GM12875 (cell line): Measurements from ENCODE around the gene MTERF1.
"Not testable (repeated sequence)": the region's sequence is repeated elsewhere in the genome, so short reads cannot be mapped to it uniquely, and the experiment has no call there.

Experiments
- H3K4me3 ChIP-seq: one replicate; pipeline ENCODE4 v1.5.1; 2011; ENCODE audit warnings: low read depth, low read length, control low read depth
- TF ChIP-seq, protein P1 (sequence below): IDR thresholded peaks from 2 replicates; pipeline ENCODE4 v1.5.1; 2011; ENCODE audit warnings: low read depth, mild to moderate bottlenecking, control low read depth, inconsistent platforms, low read length, moderate library complexity, borderline replicate concordance; ENCODE audit not compliant: insufficient read depth

The MTERF1 gene

DNA sequence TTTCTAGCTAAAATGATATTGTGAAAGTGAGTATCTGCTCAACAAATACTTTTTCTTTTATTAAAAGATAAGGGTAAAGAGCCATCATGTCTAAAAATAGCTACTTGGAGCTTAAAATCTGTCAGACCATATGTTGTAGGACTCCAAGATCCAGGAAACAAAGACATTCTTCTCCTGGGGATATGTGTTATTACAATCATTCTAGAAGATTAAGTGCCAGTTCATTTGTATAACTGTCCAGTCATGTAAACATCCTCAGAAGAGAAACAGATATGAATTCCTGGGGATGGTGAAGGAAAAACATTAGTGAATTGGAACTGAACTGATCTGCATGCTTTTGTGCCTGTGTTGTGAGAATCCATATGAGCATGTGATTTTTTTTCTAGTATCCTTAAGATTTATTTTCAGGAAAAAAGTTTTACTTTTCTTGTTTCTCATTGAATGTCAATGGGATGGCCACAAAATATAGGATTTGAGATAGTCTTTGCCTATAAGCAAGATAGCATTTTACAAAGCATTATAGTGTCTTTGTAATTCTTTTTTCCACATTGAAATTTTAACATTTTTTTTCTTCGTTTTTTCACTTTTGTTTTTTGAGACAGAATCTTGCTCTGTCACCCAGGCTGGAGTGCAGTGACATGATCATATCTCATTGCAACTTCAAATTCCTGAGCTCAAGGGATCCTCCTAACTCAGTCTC lies 14.4 kb upstream of the MTERF1 start:
- TF ChIP-seq, protein P1, sequence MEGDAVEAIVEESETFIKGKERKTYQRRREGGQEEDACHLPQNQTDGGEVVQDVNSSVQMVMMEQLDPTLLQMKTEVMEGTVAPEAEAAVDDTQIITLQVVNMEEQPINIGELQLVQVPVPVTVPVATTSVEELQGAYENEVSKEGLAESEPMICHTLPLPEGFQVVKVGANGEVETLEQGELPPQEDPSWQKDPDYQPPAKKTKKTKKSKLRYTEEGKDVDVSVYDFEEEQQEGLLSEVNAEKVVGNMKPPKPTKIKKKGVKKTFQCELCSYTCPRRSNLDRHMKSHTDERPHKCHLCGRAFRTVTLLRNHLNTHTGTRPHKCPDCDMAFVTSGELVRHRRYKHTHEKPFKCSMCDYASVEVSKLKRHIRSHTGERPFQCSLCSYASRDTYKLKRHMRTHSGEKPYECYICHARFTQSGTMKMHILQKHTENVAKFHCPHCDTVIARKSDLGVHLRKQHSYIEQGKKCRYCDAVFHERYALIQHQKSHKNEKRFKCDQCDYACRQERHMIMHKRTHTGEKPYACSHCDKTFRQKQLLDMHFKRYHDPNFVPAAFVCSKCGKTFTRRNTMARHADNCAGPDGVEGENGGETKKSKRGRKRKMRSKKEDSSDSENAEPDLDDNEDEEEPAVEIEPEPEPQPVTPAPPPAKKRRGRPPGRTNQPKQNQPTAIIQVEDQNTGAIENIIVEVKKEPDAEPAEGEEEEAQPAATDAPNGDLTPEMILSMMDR = no peak
- H3K4me3 ChIP-seq = no peak overlapping the region

DNA sequence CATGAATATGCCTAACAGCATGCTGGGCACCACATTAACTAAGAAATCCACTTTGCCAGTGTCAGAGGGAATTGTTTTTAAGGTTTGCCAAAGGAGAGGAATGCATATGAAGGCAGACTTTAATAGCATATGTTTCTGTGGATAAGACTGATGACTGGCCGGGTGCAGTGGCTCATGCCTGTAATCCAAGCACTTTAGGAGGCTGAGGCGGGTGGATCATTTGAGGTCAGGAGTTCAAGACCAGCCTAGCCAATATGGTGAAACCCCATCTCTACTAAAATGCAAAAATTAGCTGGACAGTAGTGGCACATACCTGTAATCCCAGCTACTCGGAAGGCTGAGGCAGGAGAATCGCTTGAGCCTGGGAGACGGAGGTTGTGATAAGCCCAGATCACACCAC lies 13.2 kb upstream of the MTERF1 start:
- H3K4me3 ChIP-seq = not testable (repeated sequence)

GRCh38 chr7:91892821-91893340 lies 12.4 kb upstream of the MTERF1 start:
- TF ChIP-seq, protein P1 = no peak
- no peak overlapping the region for H3K4me3 ChIP-seq

DNA sequence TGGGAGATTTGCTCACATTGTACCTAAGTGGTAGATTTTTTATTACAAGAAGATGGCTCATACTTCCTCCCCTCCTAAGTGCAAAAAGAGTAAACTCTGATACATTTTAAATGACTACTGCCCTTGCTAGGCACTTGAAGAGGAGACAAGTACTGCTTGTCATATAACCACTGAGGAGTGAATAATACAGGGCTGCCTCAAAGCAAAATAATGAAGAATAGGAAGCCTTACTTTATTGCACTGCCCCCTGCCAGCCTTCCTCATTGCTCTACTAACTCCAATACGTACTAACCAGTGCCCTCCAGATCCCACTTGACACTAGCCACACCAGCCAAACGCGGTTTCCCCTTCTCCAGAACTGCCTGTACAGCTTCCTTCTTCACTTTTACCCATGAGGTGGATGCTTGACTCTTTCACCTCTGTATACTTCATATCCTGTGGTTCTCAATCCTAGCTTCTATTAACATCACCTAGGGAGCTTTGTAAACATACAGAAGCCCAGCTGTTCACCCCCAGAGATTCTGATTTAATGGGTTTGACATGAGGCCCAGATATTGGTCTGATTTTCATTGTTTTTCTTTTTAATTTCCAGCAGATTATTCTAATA lies 11.7 kb upstream of the MTERF1 start:
- no peak overlapping the region for H3K4me3 ChIP-seq
- TF ChIP-seq, protein P1 = no peak

- H3K4me3 ChIP-seq = not testable (repeated sequence)
Observed at GRCh38 chr7:91888271-91889175, 8.0 kb upstream of the MTERF1 start.

- not testable (repeated sequence) for H3K4me3 ChIP-seq
Observed at GRCh38 chr7:91887336-91888213, 7.1 kb upstream of the MTERF1 start.

DNA sequence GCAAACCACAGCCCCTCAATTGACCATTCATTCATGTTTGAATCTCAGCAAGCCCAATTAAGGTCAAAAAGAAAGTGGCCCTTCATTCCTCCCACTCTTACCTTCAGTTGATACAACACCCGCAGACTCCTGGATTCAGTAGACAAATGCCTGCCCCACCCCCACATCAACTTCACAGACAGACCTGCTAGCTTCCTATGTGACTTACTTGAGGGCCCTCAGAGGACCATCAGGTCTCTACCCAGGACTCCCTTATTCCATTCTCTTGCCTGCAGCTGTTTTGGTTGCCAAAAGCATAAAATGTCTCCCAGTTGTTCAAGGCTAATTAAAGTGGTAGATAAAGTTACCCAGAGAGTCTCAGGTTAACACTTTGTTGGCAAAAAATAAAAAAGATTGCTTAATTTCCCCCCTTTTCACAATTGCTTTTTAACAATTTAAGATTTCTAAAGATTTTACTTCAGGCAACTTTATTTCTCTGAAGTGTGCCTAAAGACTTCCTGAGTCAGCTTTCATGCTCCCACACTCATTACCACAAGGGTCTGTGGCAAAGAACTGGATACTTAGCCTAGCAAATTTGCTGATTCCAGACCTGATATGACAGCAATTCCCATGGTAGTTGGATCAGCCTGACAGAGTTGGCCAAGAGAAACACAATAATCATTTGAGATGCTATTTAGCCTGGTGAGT lies 3.3 kb upstream of the MTERF1 start:
- TF ChIP-seq, protein P1 = no peak
- H3K4me3 ChIP-seq = no peak overlapping the region
